GM12872 (cell line): Measurements from ENCODE around the gene ZNF792.

Experiments used
- CTCF ChIP-seq: IDR thresholded peaks from 3 replicates; pipeline ENCODE4 v1.5.1; 2011; ENCODE audit warnings: low read depth, mild to moderate bottlenecking, low read length, moderate library complexity; ENCODE audit not compliant: insufficient read depth

Gene ZNF792

GRCh38 chr19:35000338-35000646 lies 36.3 kb upstream of the ZNF792 start:
- no peak for TF ChIP-seq CTCF

DNA sequence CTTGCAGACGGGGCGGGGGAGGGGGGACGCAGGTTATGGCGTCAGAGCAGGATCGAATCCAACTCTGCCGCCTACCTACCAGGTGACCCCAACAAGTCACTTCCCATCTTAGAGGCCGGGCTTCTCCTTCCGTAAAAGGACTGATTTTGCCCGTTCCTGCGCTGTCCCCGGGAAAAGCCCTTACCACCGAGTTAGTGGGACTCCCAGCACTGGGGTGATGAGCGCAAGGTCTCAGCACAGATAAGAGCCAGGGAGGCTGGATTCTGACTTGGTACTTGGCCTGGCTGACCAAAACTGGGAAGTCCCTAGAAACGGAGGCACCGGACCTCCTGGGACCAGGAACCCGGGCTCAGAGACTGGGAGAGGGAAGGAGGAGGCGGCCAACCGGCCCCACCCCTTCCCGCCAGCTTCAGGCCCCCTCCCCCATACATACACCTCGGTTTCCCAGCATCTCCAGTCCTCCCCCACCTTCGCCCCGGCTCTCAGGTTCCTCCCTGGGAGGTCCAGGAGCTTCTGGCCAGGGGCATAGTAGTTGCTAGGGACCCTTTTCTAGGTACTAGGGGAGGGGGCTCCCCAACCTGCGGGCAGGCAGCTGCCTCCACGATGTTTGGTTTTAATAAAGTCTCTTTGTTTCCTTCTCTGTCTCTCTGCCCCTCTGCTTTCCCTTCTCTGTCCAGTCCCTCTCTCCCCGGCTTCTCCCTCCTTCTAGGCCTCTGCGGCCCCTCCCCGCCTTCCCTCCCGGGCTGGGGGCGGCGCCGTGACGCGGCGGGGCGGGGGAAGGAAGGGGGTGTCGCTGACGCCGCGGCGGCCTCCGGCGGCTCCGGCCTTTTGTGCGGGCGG lies 35.7 kb upstream of the ZNF792 start, which contains the start of gene GRAMD1A:
Gene GRAMD1A, plus strand, starts transcription at position 826 of the 840 bp plus-strand sequence. CDS start 156 bp downstream, outside the sequence.
- TF ChIP-seq CTCF: no peak

GRCh38 chr19:34998777-34999497 lies 34.9 kb upstream of the ZNF792 start:
- no peak for TF ChIP-seq CTCF

DNA sequence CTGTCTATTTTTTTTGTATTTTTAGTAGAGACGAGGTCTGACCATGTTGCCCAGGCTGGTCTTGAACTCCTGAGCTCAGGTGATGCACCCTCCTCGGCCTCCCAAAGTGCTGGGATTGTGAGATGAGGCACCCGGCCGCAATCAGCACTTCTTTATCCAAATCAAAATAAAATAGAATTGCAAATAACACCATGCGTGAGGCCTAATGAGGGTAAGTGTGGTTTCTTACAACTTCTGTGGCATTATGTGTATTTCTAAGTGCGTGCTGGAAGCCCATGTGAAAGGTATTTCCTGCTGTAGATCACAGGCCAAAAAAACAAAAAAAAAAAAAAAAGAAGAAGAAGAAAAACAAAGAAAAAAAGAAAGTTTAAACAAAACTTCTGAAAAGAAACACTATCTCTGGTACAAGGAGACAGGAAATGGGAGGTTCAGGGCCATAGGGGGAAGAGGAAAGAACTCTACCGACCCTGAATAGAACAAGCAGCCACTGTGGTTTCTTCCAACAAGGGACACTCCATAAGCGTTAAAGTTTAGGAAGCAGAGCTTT lies 33.1 kb upstream of the ZNF792 start:
- TF ChIP-seq CTCF: no peak

GRCh38 chr19:34995551-34995950 lies 31.5 kb upstream of the ZNF792 start:
- no peak for TF ChIP-seq CTCF

GRCh38 chr19:34994643-34995541 lies 30.9 kb upstream of the ZNF792 start:
- TF ChIP-seq CTCF: no peak

DNA sequence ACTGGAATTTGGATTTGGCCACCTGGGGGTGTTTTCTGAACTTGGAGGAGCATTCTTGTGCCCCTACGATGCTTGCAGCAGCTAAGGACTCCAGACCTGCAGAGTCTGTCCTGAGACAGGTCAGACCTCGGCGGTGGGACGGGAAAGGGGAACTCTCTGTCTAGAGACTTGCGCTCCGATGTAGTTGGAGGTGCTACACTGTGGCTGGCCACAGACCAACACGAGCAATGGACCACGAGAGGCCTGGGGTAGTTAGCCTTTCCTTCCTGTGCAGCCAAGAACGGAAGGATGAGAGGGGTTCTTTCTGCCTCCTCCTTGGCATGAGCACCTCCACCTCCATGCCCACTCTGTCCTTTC lies 30.2 kb upstream of the ZNF792 start:
- no peak for TF ChIP-seq CTCF
